HCT116 (cell line): ENCODE measurements around the gene AEBP2. TPM values are rescaled to one million over a fixed set of nuclear protein-coding genes. Genes with fewer than 3 reads are reported as not detected.

ENCODE experiments used
- ATAC-seq: fragments of 200-7000 bp; cut with Tn5 transposase; 2 replicates; pipeline ENCODE4 v1.9.1; 2020; ENCODE audit warnings: mild to moderate bottlenecking, moderate library complexity
- BruUV-seq: library from RNA; stranded (reverse); fragments of 400-500 nt; replicated peaks from 2 replicates; lab custom pipeline; 2021; lab: Mats Ljungman, UMichigan
- CTCF ChIA-PET: fragments of 300-600 bp; sonication (Branson Sonifier 250); formaldehyde crosslinking; loops from one replicate; lab custom pipeline; 2021; ENCODE audit warnings: antibody characterized with exemption; lab: Charles Lee
- POLR2A ChIA-PET: fragments of 300-600, 350-600 bp; sonication (Branson Sonifier 250); formaldehyde crosslinking; loops from one replicate; lab custom pipeline; 2021; ENCODE audit warnings: antibody characterized with exemption; lab: Charles Lee
- RAD21 ChIA-PET, 2 experiments: fragments of 300-600 bp; sonication (Branson Sonifier 250); formaldehyde crosslinking; loops; one replicate each; lab custom pipeline; 2023; ENCODE audit warnings: low total read pairs in 2 of 2; ENCODE audit not compliant: uncharacterized antibody in 2 of 2, unreplicated experiment in 2 of 2, low non-redundant PET in 1 of 2; lab: Charles Lee
- DNase-seq: peaks from one replicate; pipeline ENCODE4 v3.0.0-alpha.2; 2010; ENCODE audit warnings: low read depth, low spot score
- H2AFZ ChIP-seq: fragments of 200-600 bp; shearing (Covaris generic), sonication (generic); 2 replicates; pipeline ENCODE4 v1.6.1; 2017; ENCODE audit warnings: low read depth, mixed run types, mixed read lengths, antibody characterized with exemption, low read length; ENCODE audit not compliant: poor library complexity, severe bottlenecking
- H3K27ac ChIP-seq: 2 replicates; pipeline ENCODE4 v1.5.1; 2012; ENCODE audit warnings: low read depth, low read length
- H3K27me3 ChIP-seq: fragments of 200-600 bp; sonication (generic); 2 replicates; pipeline ENCODE4 v1.6.1; 2016; ENCODE audit warnings: mixed run types, low read length, mixed read lengths; ENCODE audit not compliant: insufficient read depth
- H3K36me3 ChIP-seq, 2 experiments: fragments of 200-500 bp in 1 of 2; fragments of 200-600 bp in 1 of 2; sonication (Bioruptor generic) in 1 of 2; sonication (generic) in 1 of 2; 2 replicates each; pipeline versions ENCODE4 v1.5.1 to v1.6.1; 2014 to 2016; ENCODE audit warnings: low read length in 2 of 2, inconsistent platforms in 1 of 2, mixed read lengths in 1 of 2, mixed run types in 1 of 2; ENCODE audit not compliant: insufficient read depth in 2 of 2, control insufficient read depth in 1 of 2
- H3K4me1 ChIP-seq, 2 experiments: fragments of 200-600 bp in 1 of 2; sonication (generic) in 1 of 2; 2 replicates each; pipeline versions ENCODE4 v1.5.1 to v1.6.1; 2012 to 2017; ENCODE audit warnings: low read length in 2 of 2, inconsistent platforms in 1 of 2, mild to moderate bottlenecking in 1 of 2, mixed read lengths in 1 of 2, mixed run types in 1 of 2, moderate library complexity in 1 of 2; ENCODE audit not compliant: insufficient read depth in 2 of 2, control insufficient read depth in 1 of 2
- H3K4me2 ChIP-seq: fragments of 200-600 bp; sonication (generic); 2 replicates; pipeline ENCODE4 v1.6.1; 2017; ENCODE audit warnings: mixed run types, low read length, mixed read lengths
- H3K4me3 ChIP-seq, 2 experiments: fragments of 200-600 bp in 1 of 2; sonication (generic) in 1 of 2; replicated peaks in 1 of 2; 2 replicates each; pipeline ENCODE4 v1.5.1; 2011 to 2016; ENCODE audit warnings: low read length in 2 of 2, control low read depth in 1 of 2, low read depth in 1 of 2, mild to moderate bottlenecking in 1 of 2, mixed read lengths in 1 of 2, mixed run types in 1 of 2
- H3K79me2 ChIP-seq: fragments of 200-600 bp; sonication (generic); 2 replicates; pipeline ENCODE4 v1.6.1; 2017; ENCODE audit warnings: mild to moderate bottlenecking, mixed run types, low read length, moderate library complexity, mixed read lengths; ENCODE audit not compliant: insufficient read depth
- H3K9ac ChIP-seq: fragments of 200-600 bp; sonication (generic); 2 replicates; pipeline ENCODE4 v1.6.1; 2016; ENCODE audit warnings: low read length, mixed read lengths
- H3K9me2 ChIP-seq: fragments of 200-600 bp; sonication (generic), shearing (Covaris generic); 2 replicates; pipeline ENCODE4 v1.6.1; 2017; ENCODE audit warnings: mixed run types, mild to moderate bottlenecking, moderate library complexity; ENCODE audit not compliant: insufficient read depth
- H3K9me3 ChIP-seq, 2 experiments: fragments of 200-500 bp in 1 of 2; fragments of 200-600 bp in 1 of 2; sonication (Bioruptor generic) in 1 of 2; sonication (generic) in 1 of 2; 2 replicates each; pipeline ENCODE4 v1.6.1; 2014 to 2017; ENCODE audit warnings: low read length in 2 of 2, mixed read lengths in 2 of 2, inconsistent platforms in 1 of 2, low read depth in 1 of 2, mild to moderate bottlenecking in 1 of 2, mixed run types in 1 of 2, moderate library complexity in 1 of 2; ENCODE audit not compliant: control insufficient read depth in 1 of 2, insufficient read depth in 1 of 2
- H4K20me1 ChIP-seq: fragments of 200-600 bp; sonication (generic), shearing (Covaris generic); 2 replicates; pipeline ENCODE4 v1.6.1; 2017; ENCODE audit warnings: mixed run types, mild to moderate bottlenecking, moderate library complexity; ENCODE audit not compliant: insufficient read depth
- ELF1 ChIP-seq: IDR thresholded peaks from 2 replicates; pipeline ENCODE4 v1.6.1; 2012; ENCODE audit warnings: low read depth, borderline replicate concordance
- EZH2 ChIP-seq: fragments of 200-600 bp; sonication (generic); IDR thresholded peaks from 2 replicates; pipeline ENCODE4 v1.6.1; 2017; ENCODE audit warnings: antibody characterized with exemption, mixed run types
- SRF ChIP-seq: IDR thresholded peaks from 2 replicates; pipeline ENCODE4 v1.6.1; 2012; ENCODE audit warnings: low read depth
- YY1 ChIP-seq: IDR thresholded peaks from 2 replicates; pipeline ENCODE4 v1.6.1; 2011; ENCODE audit warnings: low read length, low read depth, moderate library complexity, mild to moderate bottlenecking; ENCODE audit not compliant: insufficient replicate concordance; ENCODE audit errors: extremely low read depth
- intact Hi-C: fragments of 100-400 bp; cut with micrococcal nuclease; formaldehyde crosslinking; loops from 2 replicates; pipeline ENCODE4 v1.10.0; 2022
- total RNA-seq: library from RNA; stranded (reverse); gene quantifications from one replicate; pipeline ENCODE4 v1.2.1, GENCODE V29; 2021; ENCODE audit not compliant: unreplicated experiment

The AEBP2 gene
- total RNA-seq, 1 experiment from 2014 or later: 44.6 TPM

DNA sequence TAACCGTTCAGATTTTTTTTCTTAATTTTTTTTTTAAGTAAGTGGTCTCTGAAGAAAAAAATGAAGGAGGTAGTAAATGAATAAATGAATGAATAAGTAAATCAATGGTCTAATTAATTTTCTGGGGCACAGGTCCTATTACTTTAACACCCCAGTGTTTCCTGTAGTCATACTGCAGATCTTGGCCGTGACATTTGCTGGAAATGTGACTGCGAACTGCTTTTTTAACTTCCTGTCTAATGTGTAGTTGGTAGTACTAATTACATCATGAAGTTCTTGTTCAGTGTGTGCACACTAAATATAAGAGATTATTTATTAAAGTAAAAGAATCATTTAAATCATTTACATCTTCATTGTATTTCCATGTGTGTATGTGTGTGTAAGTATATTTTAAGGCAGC, 45.4 kb downstream of the AEBP2 start:
- no peaks in the 10 kb centered on the region for H3K9me2 ChIP-seq
- 0 out of 2 replicates have a peak, but pooled peaks cover 4% of the 10 kb centered on the region for H4K20me1 ChIP-seq
- H2AFZ ChIP-seq: no peak overlapping the region
- ATAC-seq (no peak), DNase-seq (no peak)
- POLR2A ChIA-PET: no interaction called here
- no peaks in the 10 kb centered on the region for H3K27me3 ChIP-seq
- H3K36me3 ChIP-seq: 0 out of 4 replicates have a peak, but pooled peaks cover 0 to 6% of the 10 kb centered on the region in 2 experiments
- no peak overlapping the region for H3K27ac ChIP-seq
- intact Hi-C loops: no loop called here
- H3K4me3 ChIP-seq: no peak overlapping the region
- H3K9ac ChIP-seq: no peak overlapping the region
- H3K9me3 ChIP-seq: no peaks in the 10 kb centered on the region
- RAD21 ChIA-PET: no interaction called here
- H3K4me1 ChIP-seq: no peaks in the 10 kb centered on the region; a peak in 2 of 4 replicates
- H3K4me2 ChIP-seq: no peak overlapping the region
- BruUV-seq: no TSS peak
- H3K79me2 ChIP-seq: peaks cover 99% of the 10 kb centered on the region
- TF ChIP-seq SRF: no peak
- CTCF ChIA-PET: no interaction called here

DNA sequence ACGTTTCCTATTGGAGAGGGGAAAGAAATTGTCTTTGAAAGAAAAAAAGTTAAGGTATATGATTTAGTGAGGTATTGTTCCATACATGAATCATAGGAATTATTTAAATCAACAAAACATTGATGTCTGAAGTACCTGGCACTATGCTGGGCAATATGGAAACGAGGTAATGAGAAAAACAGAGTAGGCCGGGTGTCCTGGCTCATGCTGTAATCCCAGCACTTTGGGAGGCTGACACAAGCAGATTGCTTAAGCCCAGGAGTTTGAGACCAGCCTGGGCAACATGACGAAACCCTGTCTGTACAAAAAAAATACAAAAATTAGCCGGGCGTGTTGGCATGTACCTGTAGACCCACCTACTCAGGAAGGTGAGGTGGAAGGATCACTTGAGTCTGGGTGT, 45.9 kb downstream of the AEBP2 start:
- Histone ChIP-seq H3K4me3 (no peak overlapping the region), H3K9me3 (no peaks in the 10 kb centered on the region), H3K79me2 (peaks cover 99% of the 10 kb centered on the region), H4K20me1 (0 out of 2 replicates have a peak, but pooled peaks cover 4% of the 10 kb centered on the region), H3K27me3 (no peaks in the 10 kb centered on the region), H3K4me1 (no peaks in the 10 kb centered on the region; a peak in 2 of 4 replicates), H3K9ac (no peak overlapping the region), H3K9me2 (no peaks in the 10 kb centered on the region), H3K27ac (no peak overlapping the region)
- RAD21 ChIA-PET: no interaction called here
- intact Hi-C loops: no loop called here
- POLR2A ChIA-PET: no interaction called here
- no peak for TF ChIP-seq YY1
- TF ChIP-seq SRF: no peak
- no peak for TF ChIP-seq ELF1
- TF ChIP-seq EZH2: no peak
- TF ChIP-seq, all 23 proteins: peak for 0
- H3K36me3 ChIP-seq: 0 out of 4 replicates have a peak, but pooled peaks cover 0 to 6% of the 10 kb centered on the region in 2 experiments
- H3K4me2 ChIP-seq: no peak overlapping the region
- DNase-seq (no peak), ATAC-seq (no peak)
- H2AFZ ChIP-seq: no peak overlapping the region
- CTCF ChIA-PET: no interaction called here
- no TSS peak for BruUV-seq
